IPS-NIHi11 (cell line): ENCODE results near the gene SNAPIN.
A peak's percentile ranks its signal among the peaks of the same experiment; 100 is the strongest.

Source experiments
- DNase-seq: peaks from one replicate; pipeline ENCODE4 v3.0.0; 2012; ENCODE audit warnings: mixed read lengths, low spot score

SNAPIN gene

GRCh38 chr1:153678519-153679336, 20.2 kb downstream of the SNAPIN start, which contains the start of gene NPR1:
TSS of gene NPR1 (plus strand) at chr1:153678688. CDS start at chr1:153679109, 421 bp downstream.
- DNase-seq: peak; percentile 77

DNA sequence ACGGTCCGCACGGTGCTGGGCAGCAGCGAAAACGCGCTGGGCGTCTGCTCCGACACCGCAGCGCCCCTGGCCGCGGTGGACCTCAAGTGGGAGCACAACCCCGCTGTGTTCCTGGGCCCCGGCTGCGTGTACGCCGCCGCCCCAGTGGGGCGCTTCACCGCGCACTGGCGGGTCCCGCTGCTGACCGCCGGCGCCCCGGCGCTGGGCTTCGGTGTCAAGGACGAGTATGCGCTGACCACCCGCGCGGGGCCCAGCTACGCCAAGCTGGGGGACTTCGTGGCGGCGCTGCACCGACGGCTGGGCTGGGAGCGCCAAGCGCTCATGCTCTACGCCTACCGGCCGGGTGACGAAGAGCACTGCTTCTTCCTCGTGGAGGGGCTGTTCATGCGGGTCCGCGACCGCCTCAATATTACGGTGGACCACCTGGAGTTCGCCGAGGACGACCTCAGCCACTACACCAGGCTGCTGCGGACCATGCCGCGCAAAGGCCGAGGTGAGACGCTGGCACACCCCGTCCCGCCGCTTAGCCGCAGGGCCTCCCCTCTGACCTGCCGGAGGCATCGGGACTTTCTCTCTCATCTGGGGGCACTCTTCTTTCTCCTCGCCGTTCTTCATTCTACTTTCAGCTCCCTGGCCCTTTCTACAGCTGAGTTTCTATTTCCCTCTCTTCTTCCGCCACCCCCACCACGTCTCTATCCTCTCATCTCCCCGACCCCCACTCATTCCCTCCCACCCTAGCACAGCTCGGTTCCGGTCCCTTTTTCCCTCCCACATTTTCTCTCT, 21.0 kb downstream of the SNAPIN start:
- DNase-seq: no peak

DNA sequence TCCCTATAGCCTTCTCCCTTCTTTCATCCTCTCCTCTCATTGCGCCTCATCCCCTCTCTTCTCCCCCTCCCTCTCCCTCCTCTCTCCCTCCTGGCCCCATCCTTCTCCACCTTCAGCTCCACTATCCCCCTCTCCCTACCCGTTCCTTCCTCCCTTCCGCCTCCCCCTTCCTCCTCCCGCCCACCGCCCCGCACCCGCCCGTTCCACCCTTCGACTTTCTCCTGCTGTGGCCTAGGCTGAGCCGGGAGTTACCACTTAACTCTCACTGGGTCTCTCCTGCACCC, 21.6 kb downstream of the SNAPIN start:
- peak; percentile 54 for DNase-seq

- DNase-seq: no peak
These were observed 24.2 kb downstream of the SNAPIN start for GRCh38 chr1:153682730-153683129.

DNA sequence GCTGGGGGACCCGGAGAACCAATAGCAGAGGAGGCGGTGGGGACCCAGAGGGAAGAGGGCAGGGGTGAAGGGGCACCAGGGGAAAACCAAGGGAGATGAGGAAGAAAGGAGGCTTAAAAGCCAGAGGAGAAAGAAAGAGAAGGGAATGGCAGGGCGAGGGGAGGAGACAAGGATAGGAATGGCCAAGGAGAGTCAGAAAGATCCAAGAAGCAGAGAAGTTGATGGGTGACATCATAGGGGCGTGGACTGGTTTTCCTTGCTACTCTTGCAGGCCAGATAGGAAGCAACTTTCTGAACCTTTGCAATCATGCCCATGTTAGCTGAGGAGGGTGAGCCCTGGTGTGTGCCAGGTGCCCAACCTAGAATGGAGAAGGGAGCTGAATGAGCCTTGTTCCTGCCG, 25.4 kb downstream of the SNAPIN start:
- no peak for DNase-seq

GRCh38 chr1:153684892-153685291, 26.4 kb downstream of the SNAPIN start:
- no peak for DNase-seq

GRCh38 chr1:153685544-153686340, 27.2 kb downstream of the SNAPIN start:
- DNase-seq: no peak

GRCh38 chr1:153687346-153688125, 29.0 kb downstream of the SNAPIN start:
- DNase-seq: no peak

- no peak for DNase-seq
These were observed 29.8 kb downstream of the SNAPIN start for GRCh38 chr1:153688276-153688675.

GRCh38 chr1:153688736-153689328, 30.3 kb downstream of the SNAPIN start:
- no peak for DNase-seq

DNA sequence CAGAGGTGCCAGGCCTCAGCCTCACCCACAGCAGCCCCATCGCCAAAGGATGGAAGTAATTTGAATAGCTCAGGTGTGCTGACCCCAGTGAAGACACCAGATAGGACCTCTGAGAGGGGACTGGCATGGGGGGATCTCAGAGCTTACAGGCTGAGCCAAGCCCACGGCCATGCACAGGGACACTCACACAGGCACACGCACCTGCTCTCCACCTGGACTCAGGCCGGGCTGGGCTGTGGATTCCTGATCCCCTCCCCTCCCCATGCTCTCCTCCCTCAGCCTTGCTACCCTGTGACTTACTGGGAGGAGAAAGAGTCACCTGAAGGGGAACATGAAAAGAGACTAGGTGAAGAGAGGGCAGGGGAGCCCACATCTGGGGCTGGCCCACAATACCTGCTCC, 35.0 kb downstream of the SNAPIN start:
- DNase-seq: no peak

DNA sequence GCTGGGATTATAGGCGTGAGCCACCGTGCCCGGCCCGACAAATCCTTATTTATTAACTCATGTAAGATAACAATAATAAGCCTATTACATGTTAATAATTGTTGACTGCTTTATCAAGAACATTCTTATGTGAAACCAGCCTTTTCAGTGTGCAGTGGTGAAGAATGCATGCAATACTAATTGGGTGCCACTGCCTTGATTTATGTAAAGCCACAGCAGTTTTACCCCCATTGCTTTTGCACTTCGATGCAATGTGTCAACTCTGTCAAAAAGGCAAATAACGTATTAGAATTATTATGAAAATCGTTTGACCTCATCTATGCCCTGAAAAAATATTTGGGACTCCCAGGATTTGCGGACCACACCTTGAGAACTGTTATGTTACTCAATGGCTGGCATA, 38.2 kb downstream of the SNAPIN start:
- DNase-seq: no peak

DNA sequence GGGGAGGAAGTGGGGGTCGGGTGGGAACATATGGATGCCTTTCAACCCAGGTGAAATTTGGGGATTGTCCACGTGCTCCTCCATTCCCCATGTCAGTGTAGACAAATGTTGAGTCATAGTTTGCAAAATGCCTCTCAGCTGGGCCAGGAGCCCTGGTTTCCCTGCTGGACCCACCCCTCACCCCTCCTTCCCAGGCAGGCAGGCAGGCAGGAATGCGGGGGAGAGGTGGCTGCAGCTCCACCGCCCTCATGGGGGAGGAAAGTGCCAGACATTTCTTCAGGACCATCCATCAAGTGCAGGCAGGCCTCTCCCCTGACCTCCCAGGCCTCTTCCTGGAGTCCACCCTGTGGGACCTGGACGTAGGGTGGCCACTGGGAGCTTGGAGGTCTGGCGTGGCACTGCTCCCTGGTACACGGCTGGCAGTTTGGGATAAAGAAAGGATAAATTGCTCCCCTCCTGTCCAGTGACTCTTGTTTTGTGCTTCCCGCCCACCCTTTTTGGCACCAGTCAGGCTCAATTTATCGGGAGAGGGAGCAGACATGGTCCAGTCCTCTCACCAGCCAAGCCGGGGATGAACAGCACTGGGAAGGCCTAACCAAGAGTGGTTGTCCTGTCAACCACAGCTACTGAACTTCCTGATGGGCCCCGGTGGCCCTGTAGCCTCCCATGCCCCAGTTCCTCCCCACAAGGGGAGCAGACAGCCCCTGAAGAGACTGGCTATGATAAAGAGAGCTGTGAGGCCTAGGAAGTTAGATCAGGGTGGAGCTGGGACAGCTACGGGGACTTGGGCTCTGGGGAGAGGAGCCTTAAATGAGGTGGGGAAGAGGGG, 38.9 kb downstream of the SNAPIN start:
- DNase-seq: peak; percentile 75

GRCh38 chr1:153698020-153698922, 39.8 kb downstream of the SNAPIN start:
- peak; percentile 50 for DNase-seq

GRCh38 chr1:153698923-153699714, 40.6 kb downstream of the SNAPIN start:
- no peak for DNase-seq

DNA sequence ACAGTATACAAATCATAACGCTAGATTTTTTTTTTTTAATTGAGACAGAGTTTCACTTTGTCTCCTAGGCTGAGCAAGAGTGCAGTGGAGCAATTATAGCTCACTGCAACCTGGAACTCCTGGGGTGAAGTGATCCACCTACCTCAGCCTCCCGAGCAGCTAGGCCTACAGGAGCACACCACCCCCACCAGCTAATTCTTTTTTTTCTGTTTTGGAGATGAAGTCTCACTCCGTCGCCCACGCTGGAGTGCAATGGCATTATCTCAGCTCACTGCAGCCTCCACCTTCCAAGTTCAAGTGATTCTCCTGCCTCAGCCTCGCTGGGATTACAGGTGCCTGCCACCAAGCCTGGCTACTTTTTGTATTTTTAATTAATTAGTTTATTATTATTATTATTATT, 41.3 kb downstream of the SNAPIN start:
- DNase-seq: no peak

DNA sequence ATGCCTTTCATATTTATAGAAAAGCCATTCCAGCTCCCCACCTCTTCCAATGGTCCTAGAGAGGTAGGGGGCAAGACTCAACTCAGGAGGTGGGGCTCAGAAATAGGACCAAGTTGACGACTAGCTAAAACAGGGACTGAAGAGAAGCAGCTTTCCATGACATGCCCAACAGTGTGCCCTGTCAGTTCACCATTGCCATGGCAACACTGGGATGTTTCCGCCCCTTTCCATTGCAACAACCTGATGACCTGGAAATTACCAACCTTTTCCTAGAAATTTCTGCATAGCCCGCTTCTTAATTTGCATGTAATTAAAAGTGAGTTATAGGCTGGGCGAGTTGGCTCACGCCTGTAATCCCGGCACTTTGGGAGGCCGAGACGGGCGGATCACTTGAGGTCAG, 47.0 kb downstream of the SNAPIN start:
- no peak for DNase-seq

DNA sequence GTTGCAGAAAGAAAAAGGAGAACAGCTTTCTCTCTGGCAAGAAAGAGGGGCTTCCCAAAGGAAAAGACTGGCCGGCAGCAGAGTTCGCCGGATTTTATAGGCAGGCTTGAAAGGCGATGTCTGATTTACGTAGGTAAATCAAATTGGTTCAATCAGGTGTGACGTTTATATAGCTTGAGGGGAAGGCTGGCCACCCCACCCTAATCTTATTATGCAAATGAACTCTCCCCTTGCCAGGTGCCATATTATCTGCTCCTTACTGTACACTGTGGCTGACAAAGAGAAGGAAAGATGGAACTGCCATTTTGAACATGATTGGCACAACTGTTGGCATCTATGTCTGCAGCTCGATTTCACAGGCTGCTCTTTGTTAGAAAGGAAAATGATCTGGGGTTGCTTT, 52.5 kb downstream of the SNAPIN start:
- no peak for DNase-seq
